DOHH2 (cell line): ENCODE measurements around the gene TRPM8.

Source experiments
- H3F3A ChIP-seq: fragments of 200-600 bp; sonication (generic), shearing (Covaris generic); 2 replicates; pipeline ENCODE4 v1.6.0; 2016; ENCODE audit warnings: antibody characterized with exemption, mild to moderate bottlenecking; ENCODE audit not compliant: control insufficient read depth, insufficient read depth
- H3K27ac ChIP-seq: fragments of 200-600 bp; sonication (generic); 2 replicates; pipeline ENCODE4 v1.5.1; 2014; ENCODE audit warnings: low read depth, mild to moderate bottlenecking, low read length, moderate library complexity
- H3K27me3 ChIP-seq: fragments of 200-600 bp; sonication (generic); 2 replicates; pipeline ENCODE4 v1.6.1; 2014; ENCODE audit warnings: mild to moderate bottlenecking, low read length, mixed read lengths; ENCODE audit not compliant: control insufficient read depth
- H3K36me3 ChIP-seq: fragments of 200-600 bp; sonication (generic); 2 replicates; pipeline ENCODE4 v1.6.1; 2014; ENCODE audit warnings: mild to moderate bottlenecking, low read length, moderate library complexity, mixed read lengths; ENCODE audit not compliant: control insufficient read depth
- H3K4me1 ChIP-seq: fragments of 200-600 bp; sonication (generic); 2 replicates; pipeline ENCODE4 v1.6.1; 2014; ENCODE audit warnings: mild to moderate bottlenecking, low read length, mixed read lengths; ENCODE audit not compliant: control insufficient read depth
- H3K4me2 ChIP-seq: fragments of 200-600 bp; sonication (generic); 2 replicates; pipeline ENCODE4 v1.6.0; 2014; ENCODE audit warnings: mild to moderate bottlenecking, low read length, moderate library complexity
- H3K4me3 ChIP-seq: fragments of 200-600 bp; sonication (generic); 2 replicates; pipeline ENCODE4 v1.5.1; 2014; ENCODE audit warnings: mild to moderate bottlenecking, low read length, mixed read lengths
- H3K79me2 ChIP-seq: fragments of 200-600 bp; sonication (generic); 2 replicates; pipeline ENCODE4 v1.6.1; 2014; ENCODE audit warnings: mild to moderate bottlenecking, low read length, mixed read lengths; ENCODE audit not compliant: control insufficient read depth
- H3K9me2 ChIP-seq: fragments of 200-600 bp; sonication (generic); replicated peaks from 2 replicates; pipeline ENCODE4 v1.6.1; 2014; ENCODE audit warnings: mild to moderate bottlenecking, low read length, mixed read lengths; ENCODE audit not compliant: control insufficient read depth
- H3K9me3 ChIP-seq: fragments of 200-600 bp; sonication (generic); 2 replicates; pipeline ENCODE4 v1.6.1; 2014; ENCODE audit warnings: antibody characterized with exemption, low read length, mixed read lengths; ENCODE audit not compliant: control insufficient read depth, insufficient read depth
- H4K20me1 ChIP-seq: fragments of 200-600 bp; sonication (generic); 2 replicates; pipeline ENCODE4 v1.6.0; 2014; ENCODE audit warnings: low read depth, mild to moderate bottlenecking, antibody characterized with exemption, low read length, moderate library complexity; ENCODE audit not compliant: control insufficient read depth, insufficient read depth
- EZH2phosphoT487 ChIP-seq: fragments of 200-600 bp; sonication (generic); IDR thresholded peaks from 2 replicates; pipeline ENCODE4 v1.6.1; 2017; ENCODE audit warnings: borderline replicate concordance, mild to moderate bottlenecking, antibody characterized with exemption, low read length, moderate library complexity, mixed read lengths
- TF ChIP-seq, protein P1 (sequence below): fragments of 200-600 bp; sonication (generic); IDR thresholded peaks from one replicate; pipeline ENCODE4 v1.5.1; 2014; ENCODE audit warnings: antibody characterized with exemption, mild to moderate bottlenecking, low read depth, low read length; ENCODE audit not compliant: poor library complexity, severe bottlenecking

TRPM8 gene

GRCh38 chr2:233912691-233913423 is 4.3 kb upstream of the TRPM8 start:
- Histone ChIP-seq H3K9me2 (no peaks in the 10 kb centered on the region), H3K4me1 (no peaks in the 10 kb centered on the region), H3K4me2 (no peak overlapping the region), H3K9me3 (no peaks in the 10 kb centered on the region), H3F3A (no peaks in the 10 kb centered on the region), H3K27ac (no peak overlapping the region), H3K79me2 (no peaks in the 10 kb centered on the region), H3K4me3 (no peak overlapping the region), H4K20me1 (no peaks in the 10 kb centered on the region), H3K36me3 (no peaks in the 10 kb centered on the region), H3K27me3 (peaks cover 14% of the 10 kb centered on the region)
- no peak for TF ChIP-seq EZH2phosphoT487
- TF ChIP-seq, protein P1, sequence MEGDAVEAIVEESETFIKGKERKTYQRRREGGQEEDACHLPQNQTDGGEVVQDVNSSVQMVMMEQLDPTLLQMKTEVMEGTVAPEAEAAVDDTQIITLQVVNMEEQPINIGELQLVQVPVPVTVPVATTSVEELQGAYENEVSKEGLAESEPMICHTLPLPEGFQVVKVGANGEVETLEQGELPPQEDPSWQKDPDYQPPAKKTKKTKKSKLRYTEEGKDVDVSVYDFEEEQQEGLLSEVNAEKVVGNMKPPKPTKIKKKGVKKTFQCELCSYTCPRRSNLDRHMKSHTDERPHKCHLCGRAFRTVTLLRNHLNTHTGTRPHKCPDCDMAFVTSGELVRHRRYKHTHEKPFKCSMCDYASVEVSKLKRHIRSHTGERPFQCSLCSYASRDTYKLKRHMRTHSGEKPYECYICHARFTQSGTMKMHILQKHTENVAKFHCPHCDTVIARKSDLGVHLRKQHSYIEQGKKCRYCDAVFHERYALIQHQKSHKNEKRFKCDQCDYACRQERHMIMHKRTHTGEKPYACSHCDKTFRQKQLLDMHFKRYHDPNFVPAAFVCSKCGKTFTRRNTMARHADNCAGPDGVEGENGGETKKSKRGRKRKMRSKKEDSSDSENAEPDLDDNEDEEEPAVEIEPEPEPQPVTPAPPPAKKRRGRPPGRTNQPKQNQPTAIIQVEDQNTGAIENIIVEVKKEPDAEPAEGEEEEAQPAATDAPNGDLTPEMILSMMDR: no peak

- H3K9me2 ChIP-seq: no peaks in the 10 kb centered on the region
- H3K9me3 ChIP-seq: no peaks in the 10 kb centered on the region
- H3K79me2 ChIP-seq: no peaks in the 10 kb centered on the region
- no peak overlapping the region for H3K27ac ChIP-seq
- no peak overlapping the region for H3K4me2 ChIP-seq
- no peaks in the 10 kb centered on the region for H3K36me3 ChIP-seq
- H3K4me1 ChIP-seq: no peaks in the 10 kb centered on the region
- H3K27me3 ChIP-seq: peaks cover 17% of the 10 kb centered on the region
- no peaks in the 10 kb centered on the region for H4K20me1 ChIP-seq
- no peaks in the 10 kb centered on the region for H3F3A ChIP-seq
- TF ChIP-seq, protein P1: peak; percentile 16
- TF ChIP-seq EZH2phosphoT487: no peak
- H3K4me3 ChIP-seq: no peak overlapping the region
Measured at GRCh38 chr2:233915128-233915527, 2.0 kb upstream of the TRPM8 start.

GRCh38 chr2:233919319-233919718 is 2.1 kb downstream of the TRPM8 start:
- no peak overlapping the region for H3K4me3 ChIP-seq
- TF ChIP-seq EZH2phosphoT487: no peak
- TF ChIP-seq, protein P1: no peak
- no peaks in the 10 kb centered on the region for H3K36me3 ChIP-seq
- H3K79me2 ChIP-seq: no peaks in the 10 kb centered on the region
- peaks cover 17% of the 10 kb centered on the region for H3K27me3 ChIP-seq
- no peaks in the 10 kb centered on the region for H3K9me3 ChIP-seq
- H3K9me2 ChIP-seq: no peaks in the 10 kb centered on the region
- no peaks in the 10 kb centered on the region for H4K20me1 ChIP-seq
- H3K27ac ChIP-seq: no peak overlapping the region
- H3K4me2 ChIP-seq: no peak overlapping the region
- no peaks in the 10 kb centered on the region for H3F3A ChIP-seq
- H3K4me1 ChIP-seq: no peaks in the 10 kb centered on the region
